Astrocyte (in vitro differentiated cells and primary cell): Measurements from ENCODE around the gene CLDN6. TPM values are rescaled to one million over a fixed set of nuclear protein-coding genes. Genes with fewer than 3 reads are reported as not detected.

ENCODE experiments used
- DNase-seq: peaks from one replicate; pipeline ENCODE4 v3.0.0-alpha.2; 2010; ENCODE audit warnings: low read depth
- FAIRE-seq: peaks from 2 replicates; lab custom pipeline; 2011; peaks lifted over from hg19 to GRCh38; lab: Jason Lieb, UNC
- H2AFZ ChIP-seq: 2 replicates; pipeline ENCODE4 v1.6.0; 2012; ENCODE audit warnings: low read depth, low read length, inconsistent platforms
- H3K27ac ChIP-seq: 2 replicates; pipeline ENCODE4 v1.5.1; 2011; ENCODE audit warnings: low read depth, low read length, inconsistent platforms
- H3K27me3 ChIP-seq: 2 replicates; pipeline ENCODE4 v1.6.0; 2011; ENCODE audit warnings: low read length, inconsistent platforms; ENCODE audit not compliant: insufficient read depth
- H3K36me3 ChIP-seq: 2 replicates; pipeline ENCODE4 v1.5.1; 2011; ENCODE audit warnings: low read length, inconsistent platforms; ENCODE audit not compliant: insufficient read depth
- H3K4me1 ChIP-seq: 2 replicates; pipeline ENCODE4 v1.5.1; 2011; ENCODE audit warnings: low read length, inconsistent platforms; ENCODE audit not compliant: insufficient read depth
- H3K4me2 ChIP-seq: 2 replicates; pipeline ENCODE4 v1.6.0; 2012; ENCODE audit warnings: low read length, inconsistent platforms
- H3K4me3 ChIP-seq: 2 replicates; pipeline ENCODE4 v1.5.1; 2011; ENCODE audit warnings: low read depth, mild to moderate bottlenecking, low read length, inconsistent platforms; ENCODE audit not compliant: insufficient read depth
- H3K79me2 ChIP-seq: 2 replicates; pipeline ENCODE4 v1.6.0; 2012; ENCODE audit warnings: mild to moderate bottlenecking, low read length, inconsistent platforms; ENCODE audit not compliant: insufficient read depth
- H3K9ac ChIP-seq: 2 replicates; pipeline ENCODE4 v1.6.0; 2012; ENCODE audit warnings: mild to moderate bottlenecking, low read length, inconsistent platforms
- H3K9me3 ChIP-seq: 2 replicates; pipeline ENCODE4 v1.5.1; 2012; ENCODE audit warnings: low read depth, mild to moderate bottlenecking, low read length, inconsistent platforms; ENCODE audit not compliant: insufficient read depth
- H4K20me1 ChIP-seq: 2 replicates; pipeline ENCODE4 v1.6.0; 2012; ENCODE audit warnings: low read length, inconsistent platforms; ENCODE audit not compliant: insufficient read depth
- H3K27ac Mint-ChIP-seq: one replicate; pipeline ENCODE4 v1.8.0; 2021; ENCODE audit warnings: mild to moderate bottlenecking, mixed read lengths; ENCODE audit not compliant: unreplicated experiment
- H3K27me3 Mint-ChIP-seq: one replicate; pipeline ENCODE4 v1.8.0; 2021; ENCODE audit warnings: low read depth, mixed read lengths; ENCODE audit not compliant: unreplicated experiment
- H3K36me3 Mint-ChIP-seq: one replicate; pipeline ENCODE4 v1.8.0; 2021; ENCODE audit warnings: low read depth, mixed read lengths; ENCODE audit not compliant: unreplicated experiment
- H3K4me1 Mint-ChIP-seq: one replicate; pipeline ENCODE4 v1.8.0; 2021; ENCODE audit warnings: low read depth, mixed read lengths; ENCODE audit not compliant: unreplicated experiment
- H3K4me3 Mint-ChIP-seq: one replicate; pipeline ENCODE4 v1.8.0; 2021; ENCODE audit warnings: mild to moderate bottlenecking, moderate library complexity, mixed read lengths; ENCODE audit not compliant: unreplicated experiment
- H3K9me3 Mint-ChIP-seq: one replicate; pipeline ENCODE4 v1.8.0; 2021; ENCODE audit warnings: mild to moderate bottlenecking, mixed read lengths; ENCODE audit not compliant: unreplicated experiment
- CTCF ChIP-seq: IDR thresholded peaks from 2 replicates; pipeline ENCODE4 v1.5.1; 2011; ENCODE audit warnings: low read depth, mild to moderate bottlenecking, inconsistent platforms, low read length, moderate library complexity; ENCODE audit not compliant: insufficient read depth
- EZH2 ChIP-seq: IDR thresholded peaks from 2 replicates; pipeline ENCODE4 v1.6.1; 2012; ENCODE audit warnings: mild to moderate bottlenecking, low read length, inconsistent platforms; ENCODE audit not compliant: insufficient read depth
- total RNA-seq: library from RNA; stranded (reverse); gene quantifications from 2 replicates; pipeline ENCODE4 v1.2.1, GENCODE V29; 2021

Gene CLDN6
- total RNA-seq, 1 donor from 2014 or later, result 584 TPM

GRCh38 chr16:2968738-2969544 is 49.0 kb downstream of the CLDN6 start, which contains the start of gene PAQR4:
Gene PAQR4, plus strand, starts transcription at chr16:2969348. Its CDS starts 327 bp downstream, at chr16:2969675.
- peak within 1 kb of the TSS; percentile 71 for H3K4me3 ChIP-seq
- no peak within 1 kb of the TSS for H3K27ac ChIP-seq
- FAIRE-seq, result no peak

GRCh38 chr16:2968368-2968737 is 49.6 kb downstream of the CLDN6 start:
- Histone ChIP-seq H3K27ac (no peak overlapping the region), H3K4me3 (no peak overlapping the region), H3K36me3 (no peaks in the 10 kb centered on the region), H3K9me3 (no peaks in the 10 kb centered on the region), H4K20me1 (peaks cover 26% of the 10 kb centered on the region), H3K27me3 (peaks cover 35% of the 10 kb centered on the region), H3K4me1 (peaks cover 17% of the 10 kb centered on the region), H3K4me2 (peak overlapping the region; percentile 97), H3K79me2 (no peaks in the 10 kb centered on the region), H2AFZ (peak overlapping the region; percentile 88), H3K9ac (no peak overlapping the region)
- TF ChIP-seq EZH2 (no peak), CTCF (no peak)
- H3K4me1 Mint-ChIP-seq, result no peaks in the 10 kb centered on the region
- DNase-seq, result no peak
- peak overlapping the region; percentile 77 for H3K4me3 Mint-ChIP-seq
- peaks cover 6% of the 10 kb centered on the region for H3K36me3 Mint-ChIP-seq
- H3K27me3 Mint-ChIP-seq, result peaks cover 14% of the 10 kb centered on the region
- H3K27ac Mint-ChIP-seq, result peak overlapping the region; percentile 72
- H3K9me3 Mint-ChIP-seq, result no peaks in the 10 kb centered on the region
- no peak for FAIRE-seq

More at GRCh38 chr16:2968738-2969544, 49.0 kb downstream of the CLDN6 start, which contains the start of gene PAQR4:
- peaks cover 14% of the 10 kb centered on the region for H3K27me3 Mint-ChIP-seq
- Histone ChIP-seq H3K4me1 (peaks cover 13% of the 10 kb centered on the region), H3K36me3 (no peaks in the 10 kb centered on the region), H3K4me2 (peak within 1 kb of the TSS; percentile 97), H3K9me3 (no peaks in the 10 kb centered on the region), H3K27me3 (peaks cover 29% of the 10 kb centered on the region), H2AFZ (peak within 1 kb of the TSS; percentile 88), H3K9ac (peak within 1 kb of the TSS; percentile 72), H4K20me1 (peaks cover 28% of the 10 kb centered on the region), H3K79me2 (no peaks in the 10 kb centered on the region)
- no peaks in the 10 kb centered on the region for H3K4me1 Mint-ChIP-seq
- H3K9me3 Mint-ChIP-seq, result no peaks in the 10 kb centered on the region
- H3K27ac Mint-ChIP-seq, result peak within 1 kb of the TSS; percentile 72
- TF ChIP-seq CTCF (no peak), EZH2 (no peak)
- peak within 1 kb of the TSS; percentile 77 for H3K4me3 Mint-ChIP-seq
- peak; percentile 59 for DNase-seq
- peaks cover 6% of the 10 kb centered on the region for H3K36me3 Mint-ChIP-seq

- Histone ChIP-seq H4K20me1 (peaks cover 21% of the 10 kb centered on the region), H3K4me3 (no peak overlapping the region), H3K4me2 (no peak overlapping the region), H3K9me3 (no peaks in the 10 kb centered on the region), H3K4me1 (peaks cover 17% of the 10 kb centered on the region), H2AFZ (no peak overlapping the region), H3K27me3 (peaks cover 38% of the 10 kb centered on the region), H3K79me2 (no peaks in the 10 kb centered on the region), H3K36me3 (no peaks in the 10 kb centered on the region), H3K9ac (no peak overlapping the region), H3K27ac (no peak overlapping the region)
- TF ChIP-seq CTCF (no peak), EZH2 (no peak)
- Mint-ChIP-seq H3K4me1 (no peaks in the 10 kb centered on the region), H3K27ac (no peak overlapping the region), H3K36me3 (peaks cover 6% of the 10 kb centered on the region), H3K9me3 (no peaks in the 10 kb centered on the region), H3K4me3 (peak overlapping the region; percentile 34), H3K27me3 (peaks cover 14% of the 10 kb centered on the region)
- DNase-seq (no peak), FAIRE-seq (no peak)
Measured at GRCh38 chr16:2967721-2968161, 50.2 kb downstream of the CLDN6 start.
